Endothelial cell of umbilical vein (primary cell): ENCODE data around the gene CHERP. TPM values are rescaled to one million over a fixed set of nuclear protein-coding genes. Genes with fewer than 3 reads are reported as not detected.
A peak's percentile ranks its signal among the peaks of the same experiment; 100 is the strongest.

Experiments used
- BruUV-seq: library from RNA; stranded (reverse); fragments of 400-500 nt; replicated peaks from 2 replicates; lab custom pipeline; 2021; lab: Mats Ljungman, UMichigan
- CTCF ChIA-PET: fragments of 300-600, 350-600 bp; sonication (Branson Sonifier 250); formaldehyde crosslinking; loops from one replicate; lab custom pipeline; 2021; ENCODE audit warnings: antibody characterized with exemption, inconsistent platforms; lab: Charles Lee
- POLR2A ChIA-PET: fragments of 300-600, 350-600 bp; sonication (Branson Sonifier 250); formaldehyde crosslinking; loops from one replicate; lab custom pipeline; 2021; ENCODE audit warnings: antibody characterized with exemption, inconsistent platforms; lab: Charles Lee
- DNase-seq: peaks from one replicate; pipeline ENCODE4 v3.0.0-alpha.2; 2011; ENCODE audit warnings: low read depth, low spot score
- FAIRE-seq: peaks from 2 replicates; lab custom pipeline; 2011; peaks lifted over from hg19 to GRCh38; lab: Jason Lieb, UNC
- H2AFZ ChIP-seq: 2 replicates; pipeline ENCODE4 v1.6.0; 2012; ENCODE audit warnings: low read depth, low read length, control low read depth, inconsistent platforms
- H3K27ac ChIP-seq: 2 replicates; pipeline ENCODE4 v1.5.1; 2011; ENCODE audit warnings: low read depth, mild to moderate bottlenecking, control low read depth, low read length, moderate library complexity; ENCODE audit not compliant: insufficient read depth
- H3K27me3 ChIP-seq, 2 experiments: 2 replicates each; pipeline versions ENCODE4 v1.6.0 to v1.6.1; 2011; ENCODE audit warnings: low read length in 2 of 2, mixed read lengths in 1 of 2; ENCODE audit not compliant: control insufficient read depth in 2 of 2, insufficient read depth in 2 of 2
- H3K36me3 ChIP-seq, 2 experiments: 2 replicates in 1 of 2; 3 replicates in 1 of 2; pipeline ENCODE4 v1.5.1; 2011; ENCODE audit warnings: low read length in 2 of 2, mild to moderate bottlenecking in 1 of 2, moderate library complexity in 1 of 2; ENCODE audit not compliant: control insufficient read depth in 2 of 2, insufficient read depth in 2 of 2; ENCODE audit errors: extremely low read depth in 1 of 2
- H3K4me1 ChIP-seq: 3 replicates; pipeline ENCODE4 v1.5.1; 2011; ENCODE audit warnings: mild to moderate bottlenecking, low read length; ENCODE audit not compliant: control insufficient read depth, insufficient read depth; ENCODE audit errors: extremely low read depth
- H3K4me2 ChIP-seq: 2 replicates; pipeline ENCODE4 v1.6.1; 2011; ENCODE audit warnings: low read length, control low read depth, mixed read lengths; ENCODE audit not compliant: insufficient read depth
- H3K4me3 ChIP-seq, 3 experiments: fragments of 200-600 bp in 1 of 3; sonication (generic), shearing (Covaris generic) in 1 of 3; replicated peaks in 1 of 3; 2 replicates each; pipeline ENCODE4 v1.5.1; 2011 to 2016; ENCODE audit warnings: control low read depth in 3 of 3, low read length in 3 of 3, mild to moderate bottlenecking in 2 of 3, inconsistent platforms in 1 of 3, low read depth in 1 of 3, moderate library complexity in 1 of 3; ENCODE audit not compliant: insufficient read depth in 1 of 3
- H3K79me2 ChIP-seq: 2 replicates; pipeline ENCODE4 v1.6.0; 2012; ENCODE audit warnings: low read length, inconsistent platforms; ENCODE audit not compliant: control insufficient read depth, insufficient read depth
- H3K9ac ChIP-seq: replicated peaks from 2 replicates; pipeline ENCODE3; 2011; ENCODE audit warnings: low read length, control low read depth; ENCODE audit not compliant: insufficient read depth; ENCODE audit errors: extremely low read depth
- H3K9me1 ChIP-seq: replicated peaks from 3 replicates; pipeline ENCODE4 v1.6.0; 2011; ENCODE audit warnings: mild to moderate bottlenecking, low read length; ENCODE audit not compliant: control insufficient read depth, insufficient read depth; ENCODE audit errors: extremely low read depth
- H3K9me3 ChIP-seq: replicated peaks from 2 replicates; pipeline ENCODE4 v1.5.1; 2012; ENCODE audit warnings: low read length, inconsistent platforms; ENCODE audit not compliant: control insufficient read depth, insufficient read depth
- H4K20me1 ChIP-seq: replicated peaks from 2 replicates; pipeline ENCODE3; 2011; ENCODE audit warnings: mild to moderate bottlenecking, low read length; ENCODE audit not compliant: control insufficient read depth, insufficient read depth; ENCODE audit errors: extremely low read depth
- EZH2 ChIP-seq: IDR thresholded peaks from 2 replicates; pipeline ENCODE4 v1.6.1; 2012; ENCODE audit warnings: borderline replicate concordance, low read depth, mild to moderate bottlenecking, moderate library complexity, low read length, inconsistent platforms; ENCODE audit not compliant: severe bottlenecking
- FOS ChIP-seq: IDR thresholded peaks from 2 replicates; pipeline ENCODE4 v1.6.1; 2011; ENCODE audit warnings: mild to moderate bottlenecking, low read length, moderate library complexity, borderline replicate concordance; ENCODE audit not compliant: insufficient read depth
- GATA2 ChIP-seq: IDR thresholded peaks from 2 replicates; pipeline ENCODE4 v1.7.0; 2011; ENCODE audit warnings: low read depth, mild to moderate bottlenecking, moderate library complexity, mixed read lengths, low read length; ENCODE audit not compliant: insufficient read length, insufficient read depth
- JUN ChIP-seq: IDR thresholded peaks from 2 replicates; pipeline ENCODE4 v1.6.1; 2011; ENCODE audit warnings: borderline replicate concordance, low read depth; ENCODE audit not compliant: insufficient read length, insufficient read depth
- MYC ChIP-seq: IDR thresholded peaks from one replicate; pipeline ENCODE4 v1.6.1; 2011; ENCODE audit warnings: mild to moderate bottlenecking, low read depth, low read length
- POLR2A ChIP-seq: IDR thresholded peaks from 2 replicates; pipeline ENCODE4 v1.6.1; 2012; ENCODE audit warnings: low read depth, mild to moderate bottlenecking, control low read depth, low read length
- POLR2AphosphoS5 ChIP-seq: IDR thresholded peaks from 2 replicates; pipeline ENCODE4 v1.6.1; 2012; ENCODE audit warnings: low read depth, mild to moderate bottlenecking, control low read depth, low read length, moderate library complexity; ENCODE audit not compliant: insufficient read depth
- dilution Hi-C: fragments of 300-500 bp; cut with MboI; formaldehyde crosslinking; loops from one replicate; pipeline ENCODE4 v1.15.0; 2019; ENCODE audit warnings: low sequenced_read_pairs; ENCODE audit not compliant: extremely low pct_ligation_motif_present
- intact Hi-C: fragments of 100-400 bp; cut with micrococcal nuclease; formaldehyde crosslinking; loops from one replicate; pipeline ENCODE4 v1.10.0; 2022
- polyA plus RNA-seq, 4 experiments: library from polyadenylated mRNA; depleted of rRNA in 3 of 4; stranded (reverse) in 3 of 4; unstranded in 1 of 4; fragments of >200 nt; gene quantifications; 2 replicates each; pipeline versions ENCODE4 v1.2.1 to v1.2.3, GENCODE V29; 2011 to 2012; ENCODE audit warnings: missing spikeins in 1 of 4
- total RNA-seq: library from RNA; stranded (reverse); gene quantifications from 2 replicates; pipeline ENCODE4 v1.2.3, GENCODE V29; 2021
- TF ChIP-seq, protein P1 (sequence below), 2 donors: IDR thresholded peaks; 1 replicate in 1 of 2; 2 replicates in 1 of 2; pipeline ENCODE4 v1.5.1; 2011; ENCODE audit warnings: low read length in 2 of 2, mild to moderate bottlenecking in 2 of 2, moderate library complexity in 2 of 2, control low read depth in 1 of 2, inconsistent platforms in 1 of 2, low read depth in 1 of 2; ENCODE audit not compliant: insufficient read depth in 1 of 2; ENCODE audit errors: extremely low read depth in 1 of 2
- TF ChIP-seq, protein P2 (sequence below): IDR thresholded peaks from 2 replicates; pipeline ENCODE4 v1.6.1; 2011; ENCODE audit not compliant: insufficient read depth, insufficient read length

Gene CHERP
- total and polyA plus RNA-seq, 2 donors (not counting 3 experiments of a cell fraction or from before 2014, with no cell fraction given): 8.9 to 53.9 TPM

DNA sequence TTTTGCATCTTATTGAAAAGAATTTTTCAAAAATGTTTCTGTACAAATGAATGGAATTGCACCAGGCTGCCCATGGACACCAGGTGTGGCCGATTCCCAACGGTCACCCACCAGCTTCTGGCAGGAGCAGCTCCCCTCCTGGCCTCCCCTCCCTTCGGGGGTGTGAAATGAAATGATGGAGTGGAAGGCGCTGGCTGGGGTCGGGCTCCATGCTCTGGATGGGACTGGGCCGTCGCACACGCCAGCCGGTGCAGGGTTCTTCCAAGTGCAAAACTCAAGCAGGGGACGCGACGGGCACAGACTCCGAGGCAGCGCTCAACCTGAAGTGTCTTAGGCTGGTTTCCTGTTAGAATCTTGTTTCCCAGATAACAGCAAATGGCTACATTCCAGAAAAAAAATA lies 24.2 kb downstream of the CHERP start:
- no peaks in the 10 kb centered on the region for H3K9me3 ChIP-seq
- peaks cover 16 to 52% of the 10 kb centered on the region in 2 experiments for H3K36me3 ChIP-seq
- no peak overlapping the region for H3K4me2 ChIP-seq
- H3K4me3 ChIP-seq: no peak overlapping the region
- DNase-seq (no peak), FAIRE-seq (no peak)
- intact Hi-C loops: no loop called here
- dilution Hi-C loops: no loop called here
- ChIA-PET POLR2A (no interaction called here), CTCF (interaction anchor here (1.0 kb wide), 1 partner anchor 10 kb away, joined by 3 read pairs; no protein-coding TSS in a partner anchor)
- H4K20me1 ChIP-seq: no peaks in the 10 kb centered on the region
- H2AFZ ChIP-seq: no peak overlapping the region
- BruUV-seq: TSS peak; percentile 80
- no peak overlapping the region for H3K27ac ChIP-seq
- no peaks in the 10 kb centered on the region for H3K4me1 ChIP-seq
- no peaks in the 10 kb centered on the region for H3K27me3 ChIP-seq
- no peak overlapping the region for H3K9ac ChIP-seq
- TF ChIP-seq POLR2AphosphoS5 (no peak), FOS (no peak), GATA2 (no peak), MYC (no peak), POLR2A (no peak), JUN (no peak), EZH2 (no peak)
- TF ChIP-seq, protein P1, sequence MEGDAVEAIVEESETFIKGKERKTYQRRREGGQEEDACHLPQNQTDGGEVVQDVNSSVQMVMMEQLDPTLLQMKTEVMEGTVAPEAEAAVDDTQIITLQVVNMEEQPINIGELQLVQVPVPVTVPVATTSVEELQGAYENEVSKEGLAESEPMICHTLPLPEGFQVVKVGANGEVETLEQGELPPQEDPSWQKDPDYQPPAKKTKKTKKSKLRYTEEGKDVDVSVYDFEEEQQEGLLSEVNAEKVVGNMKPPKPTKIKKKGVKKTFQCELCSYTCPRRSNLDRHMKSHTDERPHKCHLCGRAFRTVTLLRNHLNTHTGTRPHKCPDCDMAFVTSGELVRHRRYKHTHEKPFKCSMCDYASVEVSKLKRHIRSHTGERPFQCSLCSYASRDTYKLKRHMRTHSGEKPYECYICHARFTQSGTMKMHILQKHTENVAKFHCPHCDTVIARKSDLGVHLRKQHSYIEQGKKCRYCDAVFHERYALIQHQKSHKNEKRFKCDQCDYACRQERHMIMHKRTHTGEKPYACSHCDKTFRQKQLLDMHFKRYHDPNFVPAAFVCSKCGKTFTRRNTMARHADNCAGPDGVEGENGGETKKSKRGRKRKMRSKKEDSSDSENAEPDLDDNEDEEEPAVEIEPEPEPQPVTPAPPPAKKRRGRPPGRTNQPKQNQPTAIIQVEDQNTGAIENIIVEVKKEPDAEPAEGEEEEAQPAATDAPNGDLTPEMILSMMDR (IDR thresholded peaks at IDR 0.05; ENCODE audit: extremely low read depth in 1 of 2, insufficient read depth in 1 of 2, low read depth in 1 of 2, low read length in 2 of 2): no peak
- TF ChIP-seq, protein P2, sequence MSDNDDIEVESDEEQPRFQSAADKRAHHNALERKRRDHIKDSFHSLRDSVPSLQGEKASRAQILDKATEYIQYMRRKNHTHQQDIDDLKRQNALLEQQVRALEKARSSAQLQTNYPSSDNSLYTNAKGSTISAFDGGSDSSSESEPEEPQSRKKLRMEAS: no peak
- H3K9me1 ChIP-seq: no peaks in the 10 kb centered on the region
- H3K79me2 ChIP-seq: no peaks in the 10 kb centered on the region
